Measurements from ENCODE around the gene BRD3. TPM values are rescaled to one million over a fixed set of nuclear protein-coding genes. Genes with fewer than 3 reads are reported as not detected.

The BRD3 gene
- polyA plus RNA-seq, 1 donor (not counting 4 experiments of a cell fraction or from before 2014, with no cell fraction given), result 3.3 TPM

GRCh38 chr9:134062461-134063087, 5.3 kb downstream of the BRD3 start:
- no peaks in the 10 kb centered on the region for H3K36me3 ChIP-seq (ENCODE audit: control insufficient read depth in 2 of 2, extremely low read depth in 1 of 2, insufficient read depth in 2 of 2, low read length in 2 of 2)
- no peak for TF ChIP-seq EZH2 (IDR thresholded peaks at IDR 0.05; ENCODE audit: low read length)
- TF ChIP-seq, protein P1, sequence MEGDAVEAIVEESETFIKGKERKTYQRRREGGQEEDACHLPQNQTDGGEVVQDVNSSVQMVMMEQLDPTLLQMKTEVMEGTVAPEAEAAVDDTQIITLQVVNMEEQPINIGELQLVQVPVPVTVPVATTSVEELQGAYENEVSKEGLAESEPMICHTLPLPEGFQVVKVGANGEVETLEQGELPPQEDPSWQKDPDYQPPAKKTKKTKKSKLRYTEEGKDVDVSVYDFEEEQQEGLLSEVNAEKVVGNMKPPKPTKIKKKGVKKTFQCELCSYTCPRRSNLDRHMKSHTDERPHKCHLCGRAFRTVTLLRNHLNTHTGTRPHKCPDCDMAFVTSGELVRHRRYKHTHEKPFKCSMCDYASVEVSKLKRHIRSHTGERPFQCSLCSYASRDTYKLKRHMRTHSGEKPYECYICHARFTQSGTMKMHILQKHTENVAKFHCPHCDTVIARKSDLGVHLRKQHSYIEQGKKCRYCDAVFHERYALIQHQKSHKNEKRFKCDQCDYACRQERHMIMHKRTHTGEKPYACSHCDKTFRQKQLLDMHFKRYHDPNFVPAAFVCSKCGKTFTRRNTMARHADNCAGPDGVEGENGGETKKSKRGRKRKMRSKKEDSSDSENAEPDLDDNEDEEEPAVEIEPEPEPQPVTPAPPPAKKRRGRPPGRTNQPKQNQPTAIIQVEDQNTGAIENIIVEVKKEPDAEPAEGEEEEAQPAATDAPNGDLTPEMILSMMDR (optimal IDR thresholded peaks at IDR 0.05 in 1 of 3, IDR thresholded peaks at IDR 0.05 in 1 of 3, conservative IDR thresholded peaks at IDR 0.05 in 1 of 3; ENCODE audit: extremely low read depth in 1 of 3, insufficient read depth in 2 of 3, low read length in 3 of 3), result no peak
- no peaks in the 10 kb centered on the region for H3K27me3 ChIP-seq (ENCODE audit: control insufficient read depth, extremely low read depth, insufficient read depth, low read length)
- no peak overlapping the region for H3K4me3 ChIP-seq (ENCODE audit: control insufficient read depth in 2 of 3, extremely low read depth in 1 of 3, insufficient read depth in 2 of 3, low read depth in 1 of 3, low read length in 3 of 3)
- DNase-seq (ENCODE audit: low read depth, low spot score) (no peak), FAIRE-seq (no peak)
- no peak overlapping the region for H3K27ac ChIP-seq (ENCODE audit: control insufficient read depth, insufficient read depth, low read length)
- peaks cover 16% of the 10 kb centered on the region for H4K20me1 ChIP-seq (ENCODE audit: control insufficient read depth, extremely low read depth, insufficient read depth, low read length)
- dilution Hi-C loops (cut with MboI; ENCODE audit: extremely low pct_ligation_motif_present, low sequenced_read_pairs), result no loop called here
- no peak overlapping the region for H3K9ac ChIP-seq (ENCODE audit: control insufficient read depth, extremely low read depth, insufficient read depth, low read length)
- H3K9me3 ChIP-seq (ENCODE audit: control insufficient read depth, low read depth, low read length), result no peaks in the 10 kb centered on the region
- peaks cover 64% of the 10 kb centered on the region for H3K79me2 ChIP-seq (ENCODE audit: control insufficient read depth, insufficient read depth, low read length)
- peaks cover 34% of the 10 kb centered on the region for H3K4me1 ChIP-seq (ENCODE audit: control insufficient read depth, extremely low read depth, insufficient read depth, low read length)
- no peak overlapping the region for H3K4me2 ChIP-seq (ENCODE audit: control insufficient read depth, extremely low read depth, insufficient read depth, low read depth, low read length)
- H3K9me1 ChIP-seq (ENCODE audit: control insufficient read depth, extremely low read depth, insufficient read depth, low read length), result peaks cover 2% of the 10 kb centered on the region
- H2AFZ ChIP-seq (ENCODE audit: control insufficient read depth, low read length), result no peak overlapping the region

DNA sequence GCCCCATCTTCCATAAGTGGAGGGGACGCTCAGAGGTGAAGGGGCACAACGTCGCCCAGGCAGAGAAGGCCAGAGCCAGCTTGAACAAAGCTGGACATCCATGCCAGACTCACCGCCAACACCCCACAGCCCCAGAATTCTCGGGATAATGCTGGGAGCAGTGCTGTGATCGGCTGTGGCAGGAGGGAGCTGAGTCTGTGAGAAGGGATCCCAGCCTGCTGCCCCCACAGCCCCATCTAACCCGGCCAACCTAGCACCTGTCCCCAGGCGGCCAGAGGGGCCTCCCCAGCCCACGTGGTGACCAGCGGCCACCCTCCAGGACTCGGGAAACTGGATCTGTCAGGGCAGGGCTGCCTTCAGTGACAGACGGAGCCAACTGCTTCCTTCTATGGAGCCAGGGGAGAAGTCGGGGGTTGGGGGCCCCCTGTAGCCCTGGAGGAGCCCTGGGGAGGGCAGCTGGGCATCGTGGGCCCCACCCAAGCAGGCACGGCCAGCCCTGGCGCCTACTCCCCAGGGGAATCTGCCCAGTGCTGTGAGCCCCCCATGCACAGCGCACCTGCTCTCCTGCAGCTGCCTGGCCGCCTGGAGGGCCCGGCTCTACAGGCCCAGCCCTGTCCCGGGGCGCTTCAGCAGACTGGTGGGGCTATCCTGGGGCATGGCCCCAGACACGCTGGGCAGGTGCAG, 6.0 kb downstream of the BRD3 start:
- Histone ChIP-seq H3K9me3 (ENCODE audit: control insufficient read depth, low read depth, low read length) (no peaks in the 10 kb centered on the region), H3K27ac (ENCODE audit: control insufficient read depth, insufficient read depth, low read length) (no peak overlapping the region), H3K9ac (ENCODE audit: control insufficient read depth, extremely low read depth, insufficient read depth, low read length) (no peak overlapping the region), H3K9me1 (ENCODE audit: control insufficient read depth, extremely low read depth, insufficient read depth, low read length) (peaks cover 3% of the 10 kb centered on the region), H3K36me3 (ENCODE audit: control insufficient read depth in 2 of 2, extremely low read depth in 1 of 2, insufficient read depth in 2 of 2, low read length in 2 of 2) (no peaks in the 10 kb centered on the region), H3K79me2 (ENCODE audit: control insufficient read depth, insufficient read depth, low read length) (peaks cover 66% of the 10 kb centered on the region), H4K20me1 (ENCODE audit: control insufficient read depth, extremely low read depth, insufficient read depth, low read length) (peaks cover 19% of the 10 kb centered on the region), H2AFZ (ENCODE audit: control insufficient read depth, low read length) (no peak overlapping the region), H3K27me3 (ENCODE audit: control insufficient read depth, extremely low read depth, insufficient read depth, low read length) (no peaks in the 10 kb centered on the region), H3K4me2 (ENCODE audit: control insufficient read depth, extremely low read depth, insufficient read depth, low read depth, low read length) (no peak overlapping the region), H3K4me3 (ENCODE audit: control insufficient read depth in 2 of 3, extremely low read depth in 1 of 3, insufficient read depth in 2 of 3, low read depth in 1 of 3, low read length in 3 of 3) (no peak overlapping the region), H3K4me1 (ENCODE audit: control insufficient read depth, extremely low read depth, insufficient read depth, low read length) (peaks cover 36% of the 10 kb centered on the region)
- dilution Hi-C loops (cut with MboI; ENCODE audit: extremely low pct_ligation_motif_present, low sequenced_read_pairs), result no loop called here
- TF ChIP-seq, protein P1 (optimal IDR thresholded peaks at IDR 0.05 in 1 of 3, IDR thresholded peaks at IDR 0.05 in 1 of 3, conservative IDR thresholded peaks at IDR 0.05 in 1 of 3; ENCODE audit: extremely low read depth in 1 of 3, insufficient read depth in 2 of 3, low read length in 3 of 3), result no peak
- no peak for TF ChIP-seq EZH2 (IDR thresholded peaks at IDR 0.05; ENCODE audit: low read length)
- no peak for DNase-seq (ENCODE audit: low read depth, low spot score)
- no peak for FAIRE-seq
